GM10248 (cell line): ENCODE measurements around the gene SLC13A3.

ENCODE experiments used
- CTCF ChIA-PET: fragments of 300-600 bp; sonication (Branson Sonifier 250); formaldehyde crosslinking; extraction: SDS; loops from one replicate; lab custom pipeline; 2021; ENCODE audit warnings: antibody characterized with exemption; lab: Yijun Ruan, JAX
- POLR2A ChIA-PET: fragments of 350-650 bp; sonication (Branson Sonifier 250); formaldehyde crosslinking; extraction: SDS; loops from one replicate; lab custom pipeline; 2020; ENCODE audit warnings: antibody characterized with exemption; lab: Yijun Ruan, JAX
- DNase-seq: peaks from one replicate; pipeline ENCODE4 v3.0.0; 2012; ENCODE audit errors: extremely low spot score
- CTCF ChIP-seq: IDR thresholded peaks from 2 replicates; pipeline ENCODE4 v1.5.1; 2012; ENCODE audit warnings: mild to moderate bottlenecking, low read depth; ENCODE audit errors: extremely low read depth, missing control alignments, control extremely low read depth

Gene SLC13A3

DNA sequence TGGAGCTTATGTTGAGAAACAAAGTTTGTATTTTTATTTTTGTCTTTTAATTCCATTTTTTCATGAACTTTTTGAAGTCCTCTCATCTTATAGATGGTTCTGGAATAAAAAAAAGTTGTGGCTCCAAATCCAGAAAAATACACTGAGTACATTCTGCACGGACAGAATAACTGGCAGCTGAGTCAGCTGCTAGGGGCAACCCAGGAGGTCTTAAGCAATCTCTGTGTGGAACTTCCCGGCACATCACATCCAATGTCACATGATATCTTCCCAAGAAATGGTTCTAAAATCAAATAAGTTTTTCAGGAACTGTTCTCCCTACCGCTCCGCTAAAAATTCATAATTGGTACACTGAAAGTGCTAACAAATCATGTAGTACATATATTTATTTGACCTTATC, 29.8 kb downstream of the SLC13A3 start:
- no peak for TF ChIP-seq CTCF
- CTCF ChIA-PET, result no interaction called here
- DNase-seq, result no peak
- POLR2A ChIA-PET, result no interaction called here

DNA sequence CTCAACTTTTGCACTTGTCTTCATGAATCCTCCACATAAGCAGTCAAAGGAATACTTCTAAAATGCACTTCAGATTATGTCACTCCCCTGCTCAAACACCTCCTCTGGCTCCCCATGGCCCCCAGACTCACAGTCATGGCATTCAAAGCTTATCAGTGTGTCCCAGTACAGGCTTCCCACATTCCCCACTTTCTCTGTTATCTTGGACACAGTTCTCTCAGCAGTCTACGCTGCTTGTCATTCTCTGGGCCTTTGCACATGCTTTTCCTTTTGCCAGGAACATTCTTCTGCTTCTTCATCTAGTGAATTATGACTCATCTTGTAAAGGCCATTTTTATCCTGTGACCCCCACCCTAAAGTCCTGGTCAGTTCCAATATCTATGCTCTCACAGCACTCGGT, 31.8 kb downstream of the SLC13A3 start:
- no peak for DNase-seq
- no peak for TF ChIP-seq CTCF
- ChIA-PET CTCF (interaction anchor here (1.7 kb wide), 1 partner anchor 11 kb away, joined by 5 read pairs; no protein-coding TSS in a partner anchor), POLR2A (no interaction called here)

DNA sequence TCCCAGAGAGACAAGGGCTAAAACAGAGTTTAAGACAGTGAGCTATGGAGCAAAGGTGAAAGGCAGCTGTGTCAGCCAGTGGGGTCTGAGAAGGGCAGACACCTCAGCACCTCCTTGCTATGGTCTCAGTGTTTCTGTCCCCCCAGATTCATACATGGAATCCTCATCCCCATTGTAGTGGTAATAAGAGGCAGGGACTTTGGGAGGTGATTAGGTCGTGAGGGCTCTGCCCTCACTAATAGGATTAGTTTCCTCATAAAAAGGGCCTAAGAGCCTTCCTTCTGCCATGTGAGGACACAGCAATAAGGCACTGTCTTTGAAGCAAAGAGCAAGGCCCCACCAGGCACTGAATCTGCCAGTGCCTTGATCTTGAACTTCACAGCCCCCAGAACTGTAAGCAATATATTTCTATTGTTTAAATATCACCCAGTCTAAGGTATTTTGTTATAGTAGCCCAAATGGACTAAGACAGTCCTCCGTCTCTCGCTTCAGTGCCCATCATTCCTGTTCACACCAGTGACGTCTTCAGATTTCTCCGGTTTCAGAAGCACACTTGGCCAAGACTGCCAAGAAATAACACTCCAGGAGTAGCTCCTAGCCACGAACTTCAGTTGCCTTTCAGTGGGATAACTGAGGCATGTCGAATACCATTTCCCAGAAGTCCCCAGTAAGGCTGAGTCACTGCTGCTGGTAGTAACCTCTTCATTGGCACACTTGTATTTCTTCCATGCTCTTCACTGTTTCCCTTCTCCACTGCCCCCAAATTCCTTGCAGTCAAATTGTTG, 32.8 kb downstream of the SLC13A3 start:
- no peak for DNase-seq
- CTCF ChIA-PET, result interaction anchor here (1.7 kb wide), 1 partner anchor 12 kb away, joined by 5 read pairs; no protein-coding TSS in a partner anchor
- no peak for TF ChIP-seq CTCF
- POLR2A ChIA-PET, result no interaction called here

GRCh38 chr20:46614503-46614902, 36.8 kb downstream of the SLC13A3 start:
- POLR2A ChIA-PET, result no interaction called here
- CTCF ChIA-PET, result no interaction called here
- TF ChIP-seq CTCF, result no peak
- DNase-seq, result no peak

DNA sequence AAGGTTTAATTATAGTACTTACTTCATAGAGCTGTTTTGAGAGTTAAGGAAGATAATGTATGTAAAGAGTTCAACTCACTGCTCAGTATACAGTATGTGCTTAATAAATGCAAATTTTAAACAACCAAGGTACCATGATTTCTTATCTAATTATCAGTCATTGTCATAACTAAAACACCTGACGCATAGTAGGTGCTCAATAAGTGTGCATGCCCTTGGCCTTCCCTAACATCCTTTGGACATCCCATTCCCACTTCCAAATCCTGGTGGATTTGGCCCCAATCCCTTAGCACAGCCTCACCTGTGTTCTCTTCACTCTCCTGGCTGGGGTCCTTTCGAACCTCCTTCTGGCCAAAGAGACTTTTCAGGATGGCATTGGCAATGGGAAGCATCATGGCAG, 41.1 kb downstream of the SLC13A3 start:
- ChIA-PET POLR2A (no interaction called here), CTCF (no interaction called here)
- no peak for TF ChIP-seq CTCF
- DNase-seq, result no peak

DNA sequence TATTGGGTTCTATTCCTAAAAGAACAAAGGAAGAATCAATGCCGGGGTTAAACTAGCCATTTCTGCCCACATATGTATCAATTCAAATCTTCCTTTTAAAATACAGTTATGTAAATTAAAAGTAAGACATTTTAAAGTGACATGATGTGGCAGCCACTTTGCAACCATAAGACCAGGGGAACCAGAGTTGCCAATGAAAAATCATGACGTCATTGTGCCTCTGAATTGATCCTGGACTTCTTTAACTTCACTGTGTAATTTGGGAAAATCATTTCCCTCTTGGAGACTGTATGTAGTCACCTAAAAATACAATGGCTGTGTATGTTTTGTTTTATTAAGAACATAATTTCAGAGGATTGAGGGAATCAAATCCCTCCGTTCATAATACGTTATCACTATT, 42.2 kb downstream of the SLC13A3 start:
- DNase-seq, result no peak
- POLR2A ChIA-PET, result no interaction called here
- TF ChIP-seq CTCF, result no peak
- CTCF ChIA-PET, result interaction anchor here (1.5 kb wide), 1 partner anchor 23 kb away, joined by 3 read pairs; no protein-coding TSS in a partner anchor
